Prostate gland (tissue), 2 donors: Measurements from ENCODE around the gene SENP3. TPM values are rescaled to one million over a fixed set of nuclear protein-coding genes. Genes with fewer than 3 reads are reported as not detected.

Experiments
- DNase-seq: peaks from one replicate; pipeline ENCODE4 v3.0.0-alpha.2; 2019; ENCODE audit warnings: low spot score
- H3K27ac ChIP-seq, 2 donors: fragments of 200-600 bp; sonication (generic); 2 replicates each; pipeline ENCODE4 v1.5.1; 2017 to 2019
- H3K27me3 ChIP-seq: fragments of 200-600 bp; sonication (generic); replicated peaks from 2 replicates; pipeline ENCODE4 v1.5.1; 2019; ENCODE audit not compliant: insufficient read depth
- H3K36me3 ChIP-seq, 2 donors: fragments of 200-600 bp; sonication (generic); 1 replicate in 1 of 2; 2 replicates in 1 of 2; pipeline versions ENCODE4 v1.5.1 to v1.8.1; 2017 to 2019
- H3K4me1 ChIP-seq: fragments of 200-600 bp; sonication (generic); replicated peaks from 2 replicates; pipeline ENCODE4 v1.5.1; 2019
- H3K4me3 ChIP-seq, 2 donors: fragments of 200-600 bp; sonication (generic); 2 replicates each; pipeline ENCODE4 v1.5.1; 2017 to 2019
- H3K9me3 ChIP-seq: fragments of 200-600 bp; sonication (generic); 2 replicates; pipeline ENCODE4 v1.5.1; 2017
- CTCF ChIP-seq, 4 experiments: fragments of 200-600 bp in 2 of 4; fragments of 450-650 bp in 2 of 4; sonication (generic) in 2 of 4; IDR thresholded peaks; 1 replicate in 3 of 4; 2 replicates in 1 of 4; pipeline ENCODE4 v1.5.1; 2016 to 2019; ENCODE audit warnings: antibody characterized with exemption in 4 of 4, mild to moderate bottlenecking in 2 of 4, moderate library complexity in 2 of 4
- POLR2A ChIP-seq: fragments of 450-650 bp; IDR thresholded peaks from one replicate; pipeline ENCODE4 v1.6.1; 2016; ENCODE audit warnings: antibody characterized with exemption, mild to moderate bottlenecking
- POLR2AphosphoS5 ChIP-seq: sonication (generic); formaldehyde crosslinking; IDR thresholded peaks from one replicate; pipeline ENCODE4 v1.6.1; 2017; ENCODE audit warnings: antibody characterized with exemption
- WGBS: methylation state at CpG from one replicate; pipeline ENCODE4 v1.1.5; 2018; 5-methylcytosine and 5-hydroxymethylcytosine counted together
- intact Hi-C: fragments of 100-400 bp; cut with DNase I; formaldehyde crosslinking; loops from one replicate; pipeline ENCODE4 v1.14.2; 2022
- total RNA-seq, 2 donors: library from RNA; depleted of rRNA; stranded (reverse); fragments of >200 nt; gene quantifications; one replicate each; pipeline ENCODE4 v1.1.0, GENCODE V29; 2016

Gene SENP3
- total RNA-seq, 2 donors from 2014 or later: 39.6 to 65.7 TPM

- Histone ChIP-seq H3K36me3 (peaks cover 4 to 18% of the 10 kb centered on the region in 2 donors), H3K9me3 (no peaks in the 10 kb centered on the region), H3K4me3 (no peak overlapping the region), H3K27ac (no peak overlapping the region), H3K27me3 (no peaks in the 10 kb centered on the region), H3K4me1 (no peaks in the 10 kb centered on the region)
- TF ChIP-seq POLR2AphosphoS5 (no peak), POLR2A (no peak), CTCF (IDR thresholded peaks at IDR 0.05) (no peak)
- DNase-seq: no peak
- intact Hi-C loops: loop anchor here (5.0 kb wide), 1 partner anchor 117 kb away; the partner anchor contains the start of genes TP53 and WRAP53
- WGBS: 94% methylated on average over 10 of the region's 10 CpGs
These were observed 8.6 kb downstream of the SENP3 start for GRCh38 chr17:7570351-7570750.

GRCh38 chr17:7572338-7572587, 10.5 kb downstream of the SENP3 start:
- TF ChIP-seq POLR2AphosphoS5 (no peak), POLR2A (no peak)
- Histone ChIP-seq H3K36me3 (peaks cover 17 to 37% of the 10 kb centered on the region in 2 donors), H3K4me3 (peak overlapping the region; percentile 99 to 100), H3K27me3 (no peaks in the 10 kb centered on the region), H3K27ac (peak overlapping the region; percentile 78 to 98), H3K9me3 (no peaks in the 10 kb centered on the region), H3K4me1 (no peaks in the 10 kb centered on the region)
- no peak for DNase-seq
- intact Hi-C loops: loop anchor here (5.0 kb wide), 1 partner anchor 115 kb away; the partner anchor contains the start of genes TP53 and WRAP53
- WGBS: 1% methylated on average over 11 of the region's 11 CpGs

- TF ChIP-seq POLR2A: peak; percentile 98
- peak; percentile 100 for TF ChIP-seq POLR2AphosphoS5
- TF ChIP-seq CTCF (IDR thresholded peaks at IDR 0.05): peak in 1 of 4 experiments; percentile 62
- Histone ChIP-seq H3K4me1 (no peaks in the 10 kb centered on the region), H3K9me3 (no peaks in the 10 kb centered on the region), H3K27ac (peak overlapping the region; percentile 98), H3K4me3 (peak overlapping the region; percentile 99 to 100), H3K27me3 (no peaks in the 10 kb centered on the region), H3K36me3 (peaks cover 22 to 42% of the 10 kb centered on the region in 2 donors)
- under 1% methylated on average over 52 of the region's 73 CpGs for WGBS
- intact Hi-C loops: loop anchor here (5.0 kb wide), 1 partner anchor 115 kb away; the partner anchor contains the start of genes TP53 and WRAP53
- peak; percentile 100 for DNase-seq
These were observed 11.0 kb downstream of the SENP3 start for GRCh38 chr17:7572588-7573323.

GRCh38 chr17:7573324-7574080, 11.8 kb downstream of the SENP3 start:
- peaks cover 26 to 49% of the 10 kb centered on the region in 2 donors for H3K36me3 ChIP-seq
- H3K4me3 ChIP-seq: peak overlapping the region; percentile 99 to 100
- TF ChIP-seq POLR2A (peak; percentile 57), POLR2AphosphoS5 (peak; percentile 96), CTCF (IDR thresholded peaks at IDR 0.05) (peak in 1 of 4 experiments; percentile 1)
- H3K27me3 ChIP-seq: no peaks in the 10 kb centered on the region
- intact Hi-C loops: loop anchor here (5.0 kb wide), 1 partner anchor 114 kb away; the partner anchor contains the start of genes TP53 and WRAP53
- no peaks in the 10 kb centered on the region for H3K9me3 ChIP-seq
- WGBS: 1% methylated on average over 67 of the region's 71 CpGs
- H3K27ac ChIP-seq: peak overlapping the region; percentile 98
- DNase-seq: peak; percentile 89
- H3K4me1 ChIP-seq: no peaks in the 10 kb centered on the region

- Histone ChIP-seq H3K27ac (peak overlapping the region; percentile 98), H3K9me3 (no peaks in the 10 kb centered on the region), H3K4me1 (no peaks in the 10 kb centered on the region), H3K4me3 (peak overlapping the region; percentile 99 to 100), H3K36me3 (peaks cover 26 to 49% of the 10 kb centered on the region in 2 donors), H3K27me3 (no peaks in the 10 kb centered on the region)
- intact Hi-C loops: loop anchor here (5.0 kb wide), 1 partner anchor 113 kb away; the partner anchor contains the start of genes TP53 and WRAP53
- WGBS: 19% methylated on average over 15 of the region's 15 CpGs
- TF ChIP-seq POLR2AphosphoS5 (no peak), POLR2A (no peak), CTCF (IDR thresholded peaks at IDR 0.05) (no peak)
- no peak for DNase-seq
These were observed 12.6 kb downstream of the SENP3 start for GRCh38 chr17:7574176-7574953.
